Measurements from ENCODE around the gene SYT9. TPM values are rescaled to one million over a fixed set of nuclear protein-coding genes. Genes with fewer than 3 reads are reported as not detected.
A peak's percentile ranks its signal among the peaks of the same experiment; 100 is the strongest.

The SYT9 gene
- polyA plus RNA-seq (ENCODE audit: insufficient read length in 4 of 4), result 1 to 10 TPM; 4.1 to 5.1 (median 4.7) TPM

GRCh38 chr11:7251836-7252682, at the start of gene SYT9:
TSS of gene SYT9 (plus strand) at chr11:7251904. CDS start at chr11:7252187, 283 bp downstream.
- DNase-seq (ENCODE audit: low read depth in 4 of 4, low spot score in 3 of 4), result peak in 2 of 4 donors; percentile 29 to 35

- DNase-seq (ENCODE audit: low read depth in 4 of 4, low spot score in 3 of 4), result no peak
Measured at GRCh38 chr11:7202412-7202811, 49.3 kb upstream of the SYT9 start.

- no peak for DNase-seq (ENCODE audit: low read depth in 4 of 4, low spot score in 3 of 4)
Measured at GRCh38 chr11:7204778-7205177, 46.9 kb upstream of the SYT9 start.

- no peak for DNase-seq (ENCODE audit: low read depth in 4 of 4, low spot score in 3 of 4)
Measured at GRCh38 chr11:7208391-7208790, 43.3 kb upstream of the SYT9 start.

GRCh38 chr11:7219491-7219890, 32.2 kb upstream of the SYT9 start:
- DNase-seq (ENCODE audit: low read depth in 4 of 4, low spot score in 3 of 4), result no peak

- DNase-seq (ENCODE audit: low read depth in 4 of 4, low spot score in 3 of 4), result no peak
Measured at GRCh38 chr11:7220636-7221035, 31.1 kb upstream of the SYT9 start.

GRCh38 chr11:7222619-7223018, 29.1 kb upstream of the SYT9 start:
- DNase-seq (ENCODE audit: low read depth in 4 of 4, low spot score in 3 of 4), result no peak

- DNase-seq (ENCODE audit: low read depth in 4 of 4, low spot score in 3 of 4), result no peak
Measured at GRCh38 chr11:7239877-7240276, 11.8 kb upstream of the SYT9 start.

GRCh38 chr11:7245341-7245740, 6.4 kb upstream of the SYT9 start:
- no peak for DNase-seq (ENCODE audit: low read depth in 4 of 4, low spot score in 3 of 4)

- DNase-seq (ENCODE audit: low read depth in 4 of 4, low spot score in 3 of 4), result no peak
Measured at GRCh38 chr11:7246179-7246578, 5.5 kb upstream of the SYT9 start.

GRCh38 chr11:7250166-7250565, 1.5 kb upstream of the SYT9 start:
- no peak for DNase-seq (ENCODE audit: low read depth in 4 of 4, low spot score in 3 of 4)

- DNase-seq (ENCODE audit: low read depth in 4 of 4, low spot score in 3 of 4), result peak in 1 of 4 donors; percentile 8
Measured at GRCh38 chr11:7251487-7251835, 243 bp upstream of the SYT9 start.

- no peak for DNase-seq (ENCODE audit: low read depth in 4 of 4, low spot score in 3 of 4)
Measured at GRCh38 chr11:7252683-7253213, 1.0 kb downstream of the SYT9 start.

GRCh38 chr11:7253800-7254199, 2.1 kb downstream of the SYT9 start:
- DNase-seq (ENCODE audit: low read depth in 4 of 4, low spot score in 3 of 4), result no peak

- DNase-seq (ENCODE audit: low read depth in 4 of 4, low spot score in 3 of 4), result no peak
Measured at GRCh38 chr11:7254731-7255291, 3.1 kb downstream of the SYT9 start.

GRCh38 chr11:7256943-7257342, 5.2 kb downstream of the SYT9 start:
- DNase-seq (ENCODE audit: low read depth in 4 of 4, low spot score in 3 of 4), result no peak

GRCh38 chr11:7257724-7258123, 6.0 kb downstream of the SYT9 start:
- no peak for DNase-seq (ENCODE audit: low read depth in 4 of 4, low spot score in 3 of 4)

- DNase-seq (ENCODE audit: low read depth in 4 of 4, low spot score in 3 of 4), result no peak
Measured at GRCh38 chr11:7261578-7261977, 9.9 kb downstream of the SYT9 start.

- no peak for DNase-seq (ENCODE audit: low read depth in 4 of 4, low spot score in 3 of 4)
Measured at GRCh38 chr11:7262672-7263071, 11.0 kb downstream of the SYT9 start.

GRCh38 chr11:7263842-7264241, 12.1 kb downstream of the SYT9 start:
- DNase-seq (ENCODE audit: low read depth in 4 of 4, low spot score in 3 of 4), result no peak

GRCh38 chr11:7268758-7269157, 17.1 kb downstream of the SYT9 start:
- DNase-seq (ENCODE audit: low read depth in 4 of 4, low spot score in 3 of 4), result no peak

GRCh38 chr11:7270233-7270865, 18.6 kb downstream of the SYT9 start:
- no peak for DNase-seq (ENCODE audit: low read depth in 4 of 4, low spot score in 3 of 4)

Data from right renal pelvis (tissue), 4 donors.